Ishikawa (cell line): ENCODE data around the gene MEF2B.

Experiments
- CREB1 ChIP-seq: IDR thresholded peaks from 2 replicates; pipeline ENCODE4 v1.6.1; 2012; ENCODE audit warnings: low read depth
- EP300 ChIP-seq: IDR thresholded peaks from 2 replicates; pipeline ENCODE4 v1.6.1; 2012; ENCODE audit warnings: borderline replicate concordance
- TCF12 ChIP-seq: IDR thresholded peaks from 2 replicates; pipeline ENCODE4 v1.6.1; 2012; ENCODE audit warnings: low read depth
- TEAD4 ChIP-seq: IDR thresholded peaks from 2 replicates; pipeline ENCODE4 v1.6.1; 2012
- YY1 ChIP-seq: IDR thresholded peaks from 2 replicates; pipeline ENCODE4 v1.6.1; 2012; ENCODE audit warnings: low read depth
- TF ChIP-seq, protein P1 (sequence below): IDR thresholded peaks from 2 replicates; pipeline ENCODE4 v1.6.1; 2012
- TF ChIP-seq, protein P2 (sequence below): IDR thresholded peaks from 2 replicates; pipeline ENCODE4 v1.6.1; 2012; ENCODE audit warnings: low read depth, mild to moderate bottlenecking

DNA sequence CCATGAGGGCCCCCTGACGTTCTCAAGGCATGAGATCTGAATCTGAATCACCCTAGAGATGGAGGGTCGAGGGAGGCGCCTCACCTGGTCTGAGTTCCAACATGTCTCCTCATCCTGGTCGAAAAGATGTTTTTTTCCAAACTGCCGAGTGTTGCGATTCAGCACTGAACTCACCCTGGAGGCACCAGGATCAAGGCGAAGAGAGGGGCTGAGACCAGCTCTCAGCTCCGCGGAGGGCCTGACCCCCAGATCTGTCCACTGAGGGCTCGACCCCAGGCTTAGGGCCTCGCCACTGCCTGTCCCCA is 32.6 kb upstream of the MEF2B start:
- no peak for TF ChIP-seq TCF12
- TF ChIP-seq, protein P1, sequence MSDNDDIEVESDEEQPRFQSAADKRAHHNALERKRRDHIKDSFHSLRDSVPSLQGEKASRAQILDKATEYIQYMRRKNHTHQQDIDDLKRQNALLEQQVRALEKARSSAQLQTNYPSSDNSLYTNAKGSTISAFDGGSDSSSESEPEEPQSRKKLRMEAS, result no peak
- TF ChIP-seq, protein P2, sequence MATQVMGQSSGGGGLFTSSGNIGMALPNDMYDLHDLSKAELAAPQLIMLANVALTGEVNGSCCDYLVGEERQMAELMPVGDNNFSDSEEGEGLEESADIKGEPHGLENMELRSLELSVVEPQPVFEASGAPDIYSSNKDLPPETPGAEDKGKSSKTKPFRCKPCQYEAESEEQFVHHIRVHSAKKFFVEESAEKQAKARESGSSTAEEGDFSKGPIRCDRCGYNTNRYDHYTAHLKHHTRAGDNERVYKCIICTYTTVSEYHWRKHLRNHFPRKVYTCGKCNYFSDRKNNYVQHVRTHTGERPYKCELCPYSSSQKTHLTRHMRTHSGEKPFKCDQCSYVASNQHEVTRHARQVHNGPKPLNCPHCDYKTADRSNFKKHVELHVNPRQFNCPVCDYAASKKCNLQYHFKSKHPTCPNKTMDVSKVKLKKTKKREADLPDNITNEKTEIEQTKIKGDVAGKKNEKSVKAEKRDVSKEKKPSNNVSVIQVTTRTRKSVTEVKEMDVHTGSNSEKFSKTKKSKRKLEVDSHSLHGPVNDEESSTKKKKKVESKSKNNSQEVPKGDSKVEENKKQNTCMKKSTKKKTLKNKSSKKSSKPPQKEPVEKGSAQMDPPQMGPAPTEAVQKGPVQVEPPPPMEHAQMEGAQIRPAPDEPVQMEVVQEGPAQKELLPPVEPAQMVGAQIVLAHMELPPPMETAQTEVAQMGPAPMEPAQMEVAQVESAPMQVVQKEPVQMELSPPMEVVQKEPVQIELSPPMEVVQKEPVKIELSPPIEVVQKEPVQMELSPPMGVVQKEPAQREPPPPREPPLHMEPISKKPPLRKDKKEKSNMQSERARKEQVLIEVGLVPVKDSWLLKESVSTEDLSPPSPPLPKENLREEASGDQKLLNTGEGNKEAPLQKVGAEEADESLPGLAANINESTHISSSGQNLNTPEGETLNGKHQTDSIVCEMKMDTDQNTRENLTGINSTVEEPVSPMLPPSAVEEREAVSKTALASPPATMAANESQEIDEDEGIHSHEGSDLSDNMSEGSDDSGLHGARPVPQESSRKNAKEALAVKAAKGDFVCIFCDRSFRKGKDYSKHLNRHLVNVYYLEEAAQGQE, result no peak
- TF ChIP-seq EP300, result no peak
- TF ChIP-seq YY1, result no peak
- TF ChIP-seq TEAD4, result no peak
- TF ChIP-seq CREB1, result no peak
